IMR-90 (cell line): ENCODE measurements around the gene C10orf62. TPM values are rescaled to one million over a fixed set of nuclear protein-coding genes. Genes with fewer than 3 reads are reported as not detected.

ENCODE experiments used
- ATAC-seq: fragments of 200-7000 bp; cut with Tn5 transposase; 2 replicates; pipeline ENCODE4 v1.9.1; 2020; ENCODE audit warnings: low read depth, mild to moderate bottlenecking, moderate library complexity
- BruUV-seq: library from RNA; stranded (reverse); fragments of 400-500 nt; replicated peaks from 2 replicates; lab custom pipeline; 2021; lab: Mats Ljungman, UMichigan
- CTCF ChIA-PET: fragments of 300-600 bp; formaldehyde crosslinking; extraction: SDS; loops from one replicate; lab custom pipeline; 2021; ENCODE audit warnings: antibody characterized with exemption; lab: Yijun Ruan, JAX
- POLR2A ChIA-PET: fragments of 300-600 bp; sonication (Branson Sonifier 250); formaldehyde crosslinking; loops from one replicate; lab custom pipeline; 2022; ENCODE audit warnings: antibody characterized with exemption; ENCODE audit not compliant: unreplicated experiment; lab: Charles Lee
- DNase-seq: peaks from one replicate; pipeline ENCODE4 v3.0.0; 2013
- H2AFZ ChIP-seq: replicated peaks from 2 replicates; pipeline ENCODE3; 2013; ENCODE audit warnings: low read length, mild to moderate bottlenecking; ENCODE audit not compliant: poor library complexity
- H2AK5ac ChIP-seq: 2 replicates; pipeline ENCODE4 v1.6.1; 2013; ENCODE audit warnings: low read depth, low read length, inconsistent platforms
- H2AK9ac ChIP-seq: replicated peaks from 2 replicates; pipeline ENCODE3; 2013; ENCODE audit warnings: mild to moderate bottlenecking, low read depth, low read length, moderate library complexity; ENCODE audit not compliant: poor library complexity
- H2BK120ac ChIP-seq: 2 replicates; pipeline ENCODE4 v1.6.1; 2013; ENCODE audit warnings: low read depth, low read length, inconsistent platforms
- H2BK15ac ChIP-seq: 3 replicates; pipeline ENCODE4 v1.6.1; 2013; ENCODE audit warnings: low read depth, low read length, inconsistent platforms
- H2BK20ac ChIP-seq: 2 replicates; pipeline ENCODE4 v1.6.1; 2013; ENCODE audit warnings: low read depth, mild to moderate bottlenecking, inconsistent platforms, low read length, moderate library complexity
- H2BK5ac ChIP-seq: 2 replicates; pipeline ENCODE4 v1.6.1; 2013; ENCODE audit warnings: mild to moderate bottlenecking, low read depth, low read length, inconsistent platforms; ENCODE audit not compliant: poor library complexity, severe bottlenecking
- H3K14ac ChIP-seq: replicated peaks from 2 replicates; pipeline ENCODE4 v1.6.1; 2013; ENCODE audit warnings: low read depth, low read length, inconsistent platforms
- H3K18ac ChIP-seq: 2 replicates; pipeline ENCODE4 v1.6.1; 2013; ENCODE audit warnings: low read depth, low read length, control low read depth
- H3K23ac ChIP-seq: 2 replicates; pipeline ENCODE4 v1.6.1; 2013; ENCODE audit warnings: low read depth, low read length, inconsistent platforms
- H3K27ac ChIP-seq: 2 replicates; pipeline ENCODE4 v1.5.1; 2013; ENCODE audit warnings: mild to moderate bottlenecking, control low read depth, low read length; ENCODE audit not compliant: insufficient read depth
- H3K27me3 ChIP-seq: 2 replicates; pipeline ENCODE4 v1.6.1; 2013; ENCODE audit warnings: low read length; ENCODE audit not compliant: control insufficient read depth, insufficient read depth
- H3K36me3 ChIP-seq: 2 replicates; pipeline ENCODE4 v1.6.1; 2013; ENCODE audit warnings: low read length, mixed read lengths; ENCODE audit not compliant: control insufficient read depth, insufficient read depth
- H3K4ac ChIP-seq: 2 replicates; pipeline ENCODE4 v1.6.1; 2013; ENCODE audit warnings: low read depth, low read length, inconsistent platforms
- H3K4me1 ChIP-seq: 2 replicates; pipeline ENCODE4 v1.6.1; 2013; ENCODE audit warnings: low read length, mixed read lengths; ENCODE audit not compliant: control insufficient read depth, insufficient read depth
- H3K4me2 ChIP-seq: 2 replicates; pipeline ENCODE4 v1.6.1; 2013; ENCODE audit warnings: low read depth, mild to moderate bottlenecking, control low read depth, low read length, moderate library complexity
- H3K4me3 ChIP-seq: 2 replicates; pipeline ENCODE4 v1.5.1; 2013; ENCODE audit warnings: low read depth, mild to moderate bottlenecking, control low read depth, low read length, moderate library complexity; ENCODE audit not compliant: insufficient read depth
- H3K56ac ChIP-seq: 2 replicates; pipeline ENCODE4 v1.6.1; 2013; ENCODE audit warnings: low read length, inconsistent platforms; ENCODE audit not compliant: insufficient read depth; ENCODE audit errors: extremely low read depth
- H3K79me1 ChIP-seq, 2 experiments: 2 replicates each; pipeline ENCODE4 v1.6.1; 2013; ENCODE audit warnings: low read length in 2 of 2, inconsistent platforms in 1 of 2, low read depth in 1 of 2
- H3K9ac ChIP-seq: 2 replicates; pipeline ENCODE4 v1.6.1; 2013; ENCODE audit warnings: low read depth, low read length, control low read depth
- H3K9me1 ChIP-seq: 2 replicates; pipeline ENCODE4 v1.6.1; 2013; ENCODE audit warnings: low read length, inconsistent platforms; ENCODE audit not compliant: insufficient read depth
- H3K9me3 ChIP-seq: 2 replicates; pipeline ENCODE4 v1.6.1; 2013; ENCODE audit warnings: low read length; ENCODE audit not compliant: control insufficient read depth, insufficient read depth
- H4K20me1 ChIP-seq: 2 replicates; pipeline ENCODE4 v1.6.1; 2013; ENCODE audit warnings: low read length, inconsistent platforms; ENCODE audit not compliant: insufficient read depth
- H4K5ac ChIP-seq: 2 replicates; pipeline ENCODE4 v1.6.1; 2013; ENCODE audit warnings: mild to moderate bottlenecking, low read depth, low read length, control low read depth
- H4K8ac ChIP-seq, 2 experiments: 2 replicates each; pipeline ENCODE4 v1.6.1; 2013; ENCODE audit warnings: low read depth in 2 of 2, low read length in 2 of 2, control low read depth in 1 of 2, inconsistent platforms in 1 of 2
- H4K91ac ChIP-seq: 2 replicates; pipeline ENCODE4 v1.6.1; 2013; ENCODE audit warnings: low read depth, low read length, inconsistent platforms; ENCODE audit not compliant: insufficient read depth
- BHLHE40 ChIP-seq: fragments of 150-350 bp; IDR thresholded peaks from 2 replicates; pipeline ENCODE4 v1.6.1; 2016; ENCODE audit warnings: mild to moderate bottlenecking, low read depth, low read length
- SMC3 ChIP-seq: fragments of 150-350 bp; IDR thresholded peaks from 2 replicates; pipeline ENCODE4 v1.6.1; 2016; ENCODE audit warnings: low read depth, mild to moderate bottlenecking, antibody characterized with exemption, low read length, moderate library complexity
- WGBS, 2 experiments: methylation state at CpG; one replicate each; pipeline versions ENCODE4 v1.1.5 to v1.1.7; 2013; ENCODE audit warnings: missing lambda C conversion rate in 2 of 2; ENCODE audit not compliant: insufficient read length in 1 of 2; ENCODE audit errors: extremely low coverage in 2 of 2; 5-methylcytosine and 5-hydroxymethylcytosine counted together
- dilution Hi-C: fragments of 300-500 bp; cut with HindIII; formaldehyde crosslinking; loops from one replicate; pipeline ENCODE4 v1.14.3; 2018; ENCODE audit warnings: low sequenced_read_pairs; ENCODE audit not compliant: unreplicated experiment
- in situ Hi-C: fragments of 300-500 bp; cut with MboI; formaldehyde crosslinking; loops from 3 replicates; pipeline ENCODE4 v1.14.3; 2019; ENCODE audit warnings: low sequenced_read_pairs, inconsistent platforms, mixed read lengths
- intact Hi-C: fragments of 100-400 bp; cut with micrococcal nuclease; formaldehyde crosslinking; loops from 2 replicates; pipeline ENCODE4 v1.10.0; 2022
- polyA plus RNA-seq, 3 experiments: library from polyadenylated mRNA; depleted of rRNA; stranded (reverse); fragments of >200 nt; gene quantifications; 2 replicates each; pipeline ENCODE4 v1.2.3, GENCODE V29; 2012; ENCODE audit warnings: low replicate concordance in 1 of 3
- total RNA-seq: library from RNA; depleted of rRNA; stranded (reverse); fragments of >200 nt; gene quantifications from 2 replicates; pipeline ENCODE4 v1.2.3, GENCODE V29; 2012

C10orf62 gene
- total and polyA plus RNA-seq, 2 of the 4 experiments (the other 2 are of a cell fraction): not detected

GRCh38 chr10:97566336-97566996 lies 23.1 kb upstream of the C10orf62 start:
- intact Hi-C loops (no loop called here), in situ Hi-C loops (no loop called here), dilution Hi-C loops (no loop called here)
- Histone ChIP-seq H3K9me3 (no peaks in the 10 kb centered on the region), H3K4me1 (no peaks in the 10 kb centered on the region), H3K4me3 (no peak overlapping the region), H3K9ac (no peak overlapping the region), H3K27me3 (no peaks in the 10 kb centered on the region), H3K79me1 (peaks cover 11 to 18% of the 10 kb centered on the region in 2 experiments; a peak in 2 of 4 replicates), H3K36me3 (peaks cover 19% of the 10 kb centered on the region), H2AK5ac (no peak overlapping the region; the same call in 1 of the 2 replicates), H3K27ac (no peak overlapping the region), H3K4ac (no peak overlapping the region), H4K91ac (no peak overlapping the region), H2AK9ac (no peak overlapping the region), H3K14ac (no peak overlapping the region; the same call in 1 of the 2 replicates), H4K5ac (no peak overlapping the region), H2BK5ac (no peak overlapping the region), H4K20me1 (no peaks in the 10 kb centered on the region), H3K18ac (no peak overlapping the region), H3K23ac (no peak overlapping the region), H2BK120ac (no peak overlapping the region), H2BK20ac (no peak overlapping the region), H4K8ac (no peak overlapping the region), H3K4me2 (no peak overlapping the region), H3K56ac (no peak overlapping the region), H3K9me1 (no peaks in the 10 kb centered on the region), H2AFZ (peak overlapping the region; percentile 41), H2BK15ac (no peak overlapping the region)
- DNase-seq (no peak), ATAC-seq (no peak)
- TF ChIP-seq BHLHE40: no peak
- TF ChIP-seq SMC3: no peak
- ChIA-PET CTCF (interaction anchor here (0.7 kb wide), 1 partner anchor 64 kb away, joined by 3 read pairs; no protein-coding TSS in a partner anchor), POLR2A (no interaction called here)
- WGBS, 2 experiments: no CpG with 5 or more reads among the region's 2 CpGs
- BruUV-seq: no TSS peak
